ENCODE results near the gene EHD1.

Gene EHD1

DNA sequence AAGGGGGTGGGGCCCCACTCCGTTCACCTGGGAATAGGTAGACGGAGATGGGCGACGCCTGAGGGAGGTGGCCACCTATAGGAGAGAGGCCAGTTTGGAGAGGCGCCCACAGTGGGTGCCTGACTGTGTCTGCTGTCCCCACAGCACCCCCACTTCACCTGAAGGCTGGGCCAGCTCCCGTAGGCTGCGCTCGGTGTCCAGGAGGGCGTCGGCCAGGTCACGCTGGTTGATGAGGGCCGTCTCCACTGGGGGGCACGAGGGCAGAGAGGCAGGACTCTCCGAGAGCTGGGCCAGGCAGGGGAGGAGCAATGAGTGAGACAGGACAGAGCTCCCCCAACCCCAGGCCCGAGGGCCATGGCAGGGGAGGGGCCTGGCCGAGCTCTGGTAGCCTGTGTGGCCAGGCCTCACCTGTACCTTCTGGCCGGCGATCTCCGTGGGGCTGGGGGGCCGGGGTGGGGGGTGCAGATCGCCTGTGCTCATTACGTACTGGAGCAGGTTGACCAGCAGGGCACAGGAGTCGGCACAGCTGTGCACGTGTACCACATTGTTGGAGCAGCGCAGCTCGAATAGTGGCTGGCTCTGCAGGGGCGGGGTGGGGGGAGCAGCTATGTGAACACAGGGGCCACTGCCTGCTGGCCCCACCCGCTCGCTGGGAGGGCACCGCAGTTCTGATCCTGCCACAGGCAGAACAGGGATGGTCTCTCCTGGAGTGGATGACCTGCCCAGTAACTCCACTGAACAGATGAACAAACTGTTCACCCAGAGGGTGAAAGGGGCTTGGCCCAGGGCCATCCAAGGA is 23.9 kb upstream of the EHD1 start:
- H3K27me3 ChIP-seq (ENCODE audit: insufficient read depth, low read length, poor library complexity, severe bottlenecking) = no peaks in the 10 kb centered on the region
- H3F3A ChIP-seq (ENCODE audit: low read depth) = no peaks in the 10 kb centered on the region

DNA sequence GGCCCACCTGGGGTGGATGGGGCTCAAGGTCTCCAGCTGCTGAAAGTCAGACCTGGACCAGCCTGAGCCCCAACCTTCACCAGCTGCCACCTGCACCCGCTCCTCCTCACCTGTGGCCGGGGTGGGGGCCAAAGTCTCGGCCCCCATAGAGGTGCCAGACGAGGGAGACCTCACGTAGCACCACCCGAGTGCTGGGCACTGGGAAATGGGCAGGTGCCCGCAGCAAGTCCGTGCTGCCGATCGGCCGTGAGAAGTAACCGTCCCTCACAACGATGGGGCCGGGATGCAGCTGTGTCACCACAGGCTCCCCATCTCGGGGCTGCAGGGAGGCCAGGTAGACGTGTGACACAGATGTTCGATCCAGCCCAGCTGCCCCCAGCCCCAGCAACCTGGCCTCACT is 22.4 kb upstream of the EHD1 start:
- no peaks in the 10 kb centered on the region for H3K9me3 ChIP-seq (ENCODE audit: insufficient read depth, low read depth, low read length)
- no peaks in the 10 kb centered on the region for H4K20me1 ChIP-seq (ENCODE audit: insufficient read depth, low read length, poor library complexity, severe bottlenecking)
- no peaks in the 10 kb centered on the region for H3K27me3 ChIP-seq (ENCODE audit: insufficient read depth, low read length, poor library complexity, severe bottlenecking)
- H3K4me3 ChIP-seq (ENCODE audit: low read length, poor library complexity, severe bottlenecking) = no peak overlapping the region
- no peaks in the 10 kb centered on the region for H3K4me1 ChIP-seq (ENCODE audit: insufficient read depth, low read length, poor library complexity, severe bottlenecking)
- TF ChIP-seq EZH2phosphoT487 (IDR thresholded peaks at IDR 0.05; ENCODE audit: borderline replicate concordance) (no peak), CTCF (conservative IDR thresholded peaks at IDR 0.05; ENCODE audit: low read length) (no peak)
- peaks cover 6% of the 10 kb centered on the region; the same call in 1 of the 2 replicates for H3K36me3 ChIP-seq (ENCODE audit: insufficient read depth, low read length)
- H3K9ac ChIP-seq (ENCODE audit: low read depth, low read length, poor library complexity, severe bottlenecking) = no peak overlapping the region
- H3K4me2 ChIP-seq (ENCODE audit: low read depth, low read length, poor library complexity, severe bottlenecking) = no peak overlapping the region
- no peaks in the 10 kb centered on the region for H3F3A ChIP-seq (ENCODE audit: low read depth)
- no peaks in the 10 kb centered on the region for H3K9me2 ChIP-seq (replicated peaks; ENCODE audit: low read depth, low read length)
- no peaks in the 10 kb centered on the region for H3K79me2 ChIP-seq (ENCODE audit: insufficient read depth, low read length)
- no peak overlapping the region for H2AFZ ChIP-seq (ENCODE audit: low read length)

More for the DNA sequence above, 23.9 kb upstream of the EHD1 start:
- no peaks in the 10 kb centered on the region for H3K79me2 ChIP-seq (ENCODE audit: insufficient read depth, low read length)
- no peak overlapping the region for H3K9ac ChIP-seq (ENCODE audit: low read depth, low read length, poor library complexity, severe bottlenecking)
- no peak overlapping the region for H3K4me3 ChIP-seq (ENCODE audit: low read length, poor library complexity, severe bottlenecking)
- no peak overlapping the region for H3K4me2 ChIP-seq (ENCODE audit: low read depth, low read length, poor library complexity, severe bottlenecking)
- no peaks in the 10 kb centered on the region for H3K9me3 ChIP-seq (ENCODE audit: insufficient read depth, low read depth, low read length)
- no peaks in the 10 kb centered on the region for H3K9me2 ChIP-seq (replicated peaks; ENCODE audit: low read depth, low read length)
- no peaks in the 10 kb centered on the region for H4K20me1 ChIP-seq (ENCODE audit: insufficient read depth, low read length, poor library complexity, severe bottlenecking)
- no peak overlapping the region for H2AFZ ChIP-seq (ENCODE audit: low read length)
- H3K4me1 ChIP-seq (ENCODE audit: insufficient read depth, low read length, poor library complexity, severe bottlenecking) = no peaks in the 10 kb centered on the region
- peaks cover 6% of the 10 kb centered on the region; the same call in 1 of the 2 replicates for H3K36me3 ChIP-seq (ENCODE audit: insufficient read depth, low read length)
- TF ChIP-seq CTCF (conservative IDR thresholded peaks at IDR 0.05; ENCODE audit: low read length) (no peak), EZH2phosphoT487 (IDR thresholded peaks at IDR 0.05; ENCODE audit: borderline replicate concordance) (no peak)

- no peak overlapping the region for H3K4me3 ChIP-seq (ENCODE audit: low read length, poor library complexity, severe bottlenecking)
- no peak overlapping the region for H3K4me2 ChIP-seq (ENCODE audit: low read depth, low read length, poor library complexity, severe bottlenecking)
- H2AFZ ChIP-seq (ENCODE audit: low read length) = no peak overlapping the region
- no peaks in the 10 kb centered on the region for H3F3A ChIP-seq (ENCODE audit: low read depth)
- H3K36me3 ChIP-seq (ENCODE audit: insufficient read depth, low read length) = peaks cover 3% of the 10 kb centered on the region; the same call in 1 of the 2 replicates
- H3K79me2 ChIP-seq (ENCODE audit: insufficient read depth, low read length) = no peaks in the 10 kb centered on the region
- no peaks in the 10 kb centered on the region for H3K9me2 ChIP-seq (replicated peaks; ENCODE audit: low read depth, low read length)
- H3K9ac ChIP-seq (ENCODE audit: low read depth, low read length, poor library complexity, severe bottlenecking) = no peak overlapping the region
- TF ChIP-seq CTCF (conservative IDR thresholded peaks at IDR 0.05; ENCODE audit: low read length) (no peak), EZH2phosphoT487 (IDR thresholded peaks at IDR 0.05; ENCODE audit: borderline replicate concordance) (no peak)
- no peaks in the 10 kb centered on the region for H3K27me3 ChIP-seq (ENCODE audit: insufficient read depth, low read length, poor library complexity, severe bottlenecking)
- no peaks in the 10 kb centered on the region for H4K20me1 ChIP-seq (ENCODE audit: insufficient read depth, low read length, poor library complexity, severe bottlenecking)
- H3K4me1 ChIP-seq (ENCODE audit: insufficient read depth, low read length, poor library complexity, severe bottlenecking) = no peaks in the 10 kb centered on the region
- no peaks in the 10 kb centered on the region for H3K9me3 ChIP-seq (ENCODE audit: insufficient read depth, low read depth, low read length)
Observed at GRCh38 chr11:64900263-64900678, 21.9 kb upstream of the EHD1 start.
